Stimulated activated CD8-positive, alpha-beta memory T cell treated with anti-CD3 and anti-CD28 coated beads, Interleukin-4, amount 100 ng/mL, for 1 hour (primary cell): ENCODE measurements around the gene ZNF267.
"Not testable (repeated sequence)": the region's sequence is repeated elsewhere in the genome, so short reads cannot be mapped to it uniquely, and the experiment has no call there.

Source experiments
- DNase-seq, 2 donors: peaks; one replicate each; pipeline ENCODE4 v3.0.0-alpha.2; 2020; ENCODE audit warnings: low read depth in 2 of 2, low spot score in 1 of 2

Gene ZNF267

GRCh38 chr16:31877876-31878642 is 4.5 kb downstream of the ZNF267 start:
- DNase-seq: no peak

GRCh38 chr16:31879937-31880321 is 6.3 kb downstream of the ZNF267 start:
- no peak for DNase-seq

GRCh38 chr16:31880322-31880979 is 6.8 kb downstream of the ZNF267 start:
- DNase-seq: no peak

GRCh38 chr16:31886227-31886626 is 12.6 kb downstream of the ZNF267 start:
- DNase-seq: no peak

GRCh38 chr16:31888735-31889134 is 15.1 kb downstream of the ZNF267 start:
- DNase-seq: no peak

GRCh38 chr16:31892111-31892510 is 18.5 kb downstream of the ZNF267 start:
- DNase-seq: not testable (repeated sequence)

GRCh38 chr16:31893824-31894223 is 20.2 kb downstream of the ZNF267 start:
- no peak for DNase-seq

GRCh38 chr16:31897283-31897682 is 23.7 kb downstream of the ZNF267 start:
- DNase-seq: no peak

GRCh38 chr16:31899505-31899904 is 25.9 kb downstream of the ZNF267 start:
- no peak for DNase-seq

- not testable (repeated sequence) for DNase-seq
These were observed 31.0 kb downstream of the ZNF267 start for GRCh38 chr16:31904571-31904970.

- no peak for DNase-seq
These were observed 40.1 kb downstream of the ZNF267 start for GRCh38 chr16:31913668-31914067.

- DNase-seq: no peak
These were observed 42.5 kb downstream of the ZNF267 start for GRCh38 chr16:31916056-31916488.

- no peak for DNase-seq
These were observed 46.8 kb downstream of the ZNF267 start for GRCh38 chr16:31920373-31920772.

GRCh38 chr16:31951806-31952205 is 78.2 kb downstream of the ZNF267 start:
- not testable (repeated sequence) for DNase-seq

- DNase-seq: not testable (repeated sequence)
These were observed 78.6 kb downstream of the ZNF267 start for GRCh38 chr16:31952206-31952605.

GRCh38 chr16:31956221-31956620 is 82.6 kb downstream of the ZNF267 start:
- DNase-seq: not testable (repeated sequence)

GRCh38 chr16:31960186-31960910 is 86.7 kb downstream of the ZNF267 start:
- not testable (repeated sequence) for DNase-seq
